ENCODE results near the gene CCDC38.
A peak's percentile ranks its signal among the peaks of the same experiment; 100 is the strongest.

CCDC38 gene

GRCh38 chr12:95834572-95834971 lies 107.8 kb downstream of the CCDC38 start:
- no peak for DNase-seq

- DNase-seq = no peak
Observed at GRCh38 chr12:95830335-95831089, 111.9 kb downstream of the CCDC38 start.

DNA sequence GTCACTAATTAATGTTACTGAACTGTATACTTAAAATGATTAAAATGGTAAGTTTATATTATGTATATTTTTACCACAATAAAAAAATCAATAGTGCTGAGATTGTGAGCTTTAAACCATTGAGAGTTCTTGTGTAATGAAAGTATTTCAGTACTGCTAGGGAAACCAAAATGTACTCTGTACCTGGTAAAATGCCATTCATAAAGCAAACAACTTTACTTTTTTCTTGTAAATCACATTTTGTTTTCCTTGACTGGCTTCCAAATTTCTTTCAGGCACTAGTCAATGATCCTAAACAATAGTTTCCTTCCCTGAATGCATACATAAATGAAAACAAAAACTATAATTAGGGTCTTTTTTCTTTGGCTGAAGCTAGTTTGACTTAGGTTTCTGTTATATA lies 113.0 kb downstream of the CCDC38 start:
- DNase-seq = no peak

- peak; percentile 52 for DNase-seq
Observed at GRCh38 chr12:95820096-95820703, 122.2 kb downstream of the CCDC38 start.
